ENCODE data around the gene OPCML. TPM values are rescaled to one million over a fixed set of nuclear protein-coding genes. Genes with fewer than 3 reads are reported as not detected.

Gene OPCML
- total RNA-seq, 1 experiment from 2014 or later = not detected

DNA sequence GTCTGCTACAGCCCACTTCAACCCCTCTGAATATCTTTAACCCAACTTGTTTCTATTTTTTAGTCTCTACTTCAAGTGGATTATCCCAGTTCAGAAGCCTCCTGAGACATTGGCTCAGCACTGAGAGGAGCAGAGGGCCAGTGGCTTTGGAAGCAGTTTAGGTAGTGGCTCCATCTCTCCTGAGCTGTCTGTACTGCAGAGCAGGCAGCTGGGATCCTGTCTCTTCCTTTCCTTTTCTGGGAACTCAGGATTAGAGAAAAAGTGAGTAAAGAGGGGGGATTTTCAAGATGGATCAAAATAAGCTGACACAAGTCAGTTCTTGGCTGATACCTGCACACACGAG is 512.0 kb downstream of the OPCML start:
- Mint-ChIP-seq H3K4me3 (ENCODE audit: unreplicated experiment) (no peak overlapping the region), H3K27ac (ENCODE audit: unreplicated experiment) (no peak overlapping the region), H3K4me1 (ENCODE audit: low read depth, unreplicated experiment) (no peaks in the 10 kb centered on the region), H3K36me3 (ENCODE audit: insufficient read depth, unreplicated experiment) (no peaks in the 10 kb centered on the region), H3K27me3 (ENCODE audit: insufficient read depth, unreplicated experiment) (peaks cover 15% of the 10 kb centered on the region), H3K9me3 (ENCODE audit: unreplicated experiment) (no peaks in the 10 kb centered on the region)
- DNase-seq = no peak
- no TSS peak for BruUV-seq (replicated peaks)
- H3K9me3 ChIP-seq = no peaks in the 10 kb centered on the region
- no peaks in the 10 kb centered on the region for H3K36me3 ChIP-seq (ENCODE audit: control insufficient read depth, insufficient read depth, low read length)
- POLR2A ChIA-PET = no interaction called here
- no peaks in the 10 kb centered on the region for H3K4me1 ChIP-seq
- CTCF ChIA-PET = no interaction called here
- intact Hi-C loops (cut with micrococcal nuclease; ENCODE audit: unreplicated experiment) = no loop called here
- H3K4me3 ChIP-seq (ENCODE audit: low read depth, low read length) = no peak overlapping the region
- H3K27me3 ChIP-seq (replicated peaks; ENCODE audit: control insufficient read depth, insufficient read depth, low read length) = no peaks in the 10 kb centered on the region
- TF ChIP-seq, protein P1, sequence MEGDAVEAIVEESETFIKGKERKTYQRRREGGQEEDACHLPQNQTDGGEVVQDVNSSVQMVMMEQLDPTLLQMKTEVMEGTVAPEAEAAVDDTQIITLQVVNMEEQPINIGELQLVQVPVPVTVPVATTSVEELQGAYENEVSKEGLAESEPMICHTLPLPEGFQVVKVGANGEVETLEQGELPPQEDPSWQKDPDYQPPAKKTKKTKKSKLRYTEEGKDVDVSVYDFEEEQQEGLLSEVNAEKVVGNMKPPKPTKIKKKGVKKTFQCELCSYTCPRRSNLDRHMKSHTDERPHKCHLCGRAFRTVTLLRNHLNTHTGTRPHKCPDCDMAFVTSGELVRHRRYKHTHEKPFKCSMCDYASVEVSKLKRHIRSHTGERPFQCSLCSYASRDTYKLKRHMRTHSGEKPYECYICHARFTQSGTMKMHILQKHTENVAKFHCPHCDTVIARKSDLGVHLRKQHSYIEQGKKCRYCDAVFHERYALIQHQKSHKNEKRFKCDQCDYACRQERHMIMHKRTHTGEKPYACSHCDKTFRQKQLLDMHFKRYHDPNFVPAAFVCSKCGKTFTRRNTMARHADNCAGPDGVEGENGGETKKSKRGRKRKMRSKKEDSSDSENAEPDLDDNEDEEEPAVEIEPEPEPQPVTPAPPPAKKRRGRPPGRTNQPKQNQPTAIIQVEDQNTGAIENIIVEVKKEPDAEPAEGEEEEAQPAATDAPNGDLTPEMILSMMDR (IDR thresholded peaks at IDR 0.05; ENCODE audit: insufficient read depth in 1 of 2, low read depth in 1 of 2, low read length in 1 of 2, severe bottlenecking in 1 of 2, unreplicated experiment in 1 of 2) = no peak

DNA sequence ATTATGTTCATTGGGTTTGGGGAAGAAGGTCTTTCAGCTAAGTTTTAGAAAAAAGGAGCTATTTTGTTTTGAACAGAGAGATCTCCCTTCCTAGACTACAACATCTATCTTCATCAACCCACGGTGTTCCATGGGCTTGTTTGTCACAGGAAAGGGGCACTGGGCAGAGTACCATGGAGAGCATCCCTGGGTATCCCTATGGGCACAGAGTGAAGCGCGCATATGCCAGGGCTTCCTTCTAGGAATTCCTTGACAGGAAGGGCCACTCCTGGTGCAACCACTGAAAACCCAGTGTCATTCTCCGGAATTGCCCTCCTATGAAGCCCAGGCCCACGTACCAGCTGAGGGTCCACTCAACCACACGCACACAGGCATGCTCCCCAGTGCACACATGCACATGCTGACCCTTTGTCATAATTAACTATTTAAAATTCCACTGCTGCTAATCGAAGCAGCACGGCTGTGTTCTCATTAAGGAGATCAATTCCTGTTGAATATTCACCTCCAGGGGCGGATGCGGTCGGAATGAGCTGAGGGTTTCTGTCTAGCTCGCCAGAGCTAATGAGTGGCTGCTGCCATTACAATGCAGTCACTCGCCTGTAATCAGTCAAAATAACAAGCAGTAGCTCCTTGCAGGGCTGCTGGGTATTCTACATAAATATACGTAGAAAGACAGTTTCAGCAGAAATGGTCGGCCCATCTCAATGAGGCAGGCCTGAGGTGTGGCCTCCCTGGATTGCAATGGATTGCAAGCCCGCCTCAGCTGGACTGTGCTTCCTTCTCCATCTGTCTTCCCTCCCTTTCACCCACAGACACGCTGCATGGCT is 512.5 kb downstream of the OPCML start:
- Histone ChIP-seq H3K4me3 (ENCODE audit: low read depth, low read length) (no peak overlapping the region), H3K27me3 (replicated peaks; ENCODE audit: control insufficient read depth, insufficient read depth, low read length) (no peaks in the 10 kb centered on the region), H3K4me1 (no peaks in the 10 kb centered on the region), H3K9me3 (no peaks in the 10 kb centered on the region), H3K36me3 (ENCODE audit: control insufficient read depth, insufficient read depth, low read length) (no peaks in the 10 kb centered on the region)
- no peaks in the 10 kb centered on the region for H3K36me3 Mint-ChIP-seq (ENCODE audit: insufficient read depth, unreplicated experiment)
- no peaks in the 10 kb centered on the region for H3K4me1 Mint-ChIP-seq (ENCODE audit: low read depth, unreplicated experiment)
- H3K9me3 Mint-ChIP-seq (ENCODE audit: unreplicated experiment) = no peaks in the 10 kb centered on the region
- no peak overlapping the region for H3K4me3 Mint-ChIP-seq (ENCODE audit: unreplicated experiment)
- BruUV-seq (replicated peaks) = no TSS peak
- intact Hi-C loops (cut with micrococcal nuclease; ENCODE audit: unreplicated experiment) = no loop called here
- ChIA-PET POLR2A (no interaction called here), CTCF (no interaction called here)
- H3K27ac Mint-ChIP-seq (ENCODE audit: unreplicated experiment) = no peak overlapping the region
- peaks cover 18% of the 10 kb centered on the region for H3K27me3 Mint-ChIP-seq (ENCODE audit: insufficient read depth, unreplicated experiment)
- TF ChIP-seq, protein P1 (IDR thresholded peaks at IDR 0.05; ENCODE audit: insufficient read depth in 1 of 2, low read depth in 1 of 2, low read length in 1 of 2, severe bottlenecking in 1 of 2, unreplicated experiment in 1 of 2) = no peak
- DNase-seq = no peak

DNA sequence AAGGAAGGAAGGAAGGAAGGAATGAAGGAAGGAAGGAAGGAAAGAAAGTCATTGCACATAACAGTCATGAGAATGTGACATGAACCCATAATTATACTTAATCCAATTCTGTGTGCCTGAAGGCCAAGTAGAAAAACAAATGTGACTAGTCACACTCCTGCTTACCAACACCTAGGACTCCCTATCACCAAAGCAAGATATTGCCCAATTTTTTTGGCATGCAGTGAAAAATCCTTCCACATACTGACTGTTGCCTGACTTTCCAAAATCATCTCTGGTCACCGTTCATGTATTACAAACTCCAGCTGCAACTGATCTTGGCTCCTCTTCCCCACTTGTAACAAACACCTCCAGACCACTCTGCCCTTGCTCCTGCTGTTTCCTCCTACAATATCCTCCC is 516.8 kb downstream of the OPCML start:
- ChIA-PET POLR2A (no interaction called here), CTCF (no interaction called here)
- Histone ChIP-seq H3K36me3 (ENCODE audit: control insufficient read depth, insufficient read depth, low read length) (no peaks in the 10 kb centered on the region), H3K27me3 (replicated peaks; ENCODE audit: control insufficient read depth, insufficient read depth, low read length) (no peaks in the 10 kb centered on the region), H3K4me3 (ENCODE audit: low read depth, low read length) (no peak overlapping the region), H3K4me1 (peaks cover 6% of the 10 kb centered on the region; the same call in 1 of the 2 replicates), H3K9me3 (no peaks in the 10 kb centered on the region)
- Mint-ChIP-seq H3K36me3 (ENCODE audit: insufficient read depth, unreplicated experiment) (no peaks in the 10 kb centered on the region), H3K9me3 (ENCODE audit: unreplicated experiment) (peaks cover 2% of the 10 kb centered on the region), H3K27ac (ENCODE audit: unreplicated experiment) (no peak overlapping the region), H3K4me3 (ENCODE audit: unreplicated experiment) (no peak overlapping the region), H3K27me3 (ENCODE audit: insufficient read depth, unreplicated experiment) (peaks cover 12% of the 10 kb centered on the region), H3K4me1 (ENCODE audit: low read depth, unreplicated experiment) (no peaks in the 10 kb centered on the region)
- intact Hi-C loops (cut with micrococcal nuclease; ENCODE audit: unreplicated experiment) = no loop called here
- TF ChIP-seq, protein P1 (IDR thresholded peaks at IDR 0.05; ENCODE audit: insufficient read depth in 1 of 2, low read depth in 1 of 2, low read length in 1 of 2, severe bottlenecking in 1 of 2, unreplicated experiment in 1 of 2) = no peak
- DNase-seq = no peak
- BruUV-seq (replicated peaks) = no TSS peak
